Esophagus muscularis mucosa (tissue), 4 donors: ENCODE data around the gene RRBP1.

ENCODE experiments used
- EP300 ChIP-seq: sonication (generic); formaldehyde crosslinking; IDR thresholded peaks from one replicate; pipeline ENCODE4 v1.6.1; 2017; ENCODE audit warnings: antibody characterized with exemption
- POLR2A ChIP-seq: fragments of 450-650 bp; IDR thresholded peaks from one replicate; pipeline ENCODE4 v1.6.1; 2017; ENCODE audit warnings: antibody characterized with exemption, moderate library complexity, mild to moderate bottlenecking, low read depth
- POLR2AphosphoS5 ChIP-seq, 2 donors: sonication (generic); formaldehyde crosslinking; IDR thresholded peaks; one replicate each; pipeline ENCODE4 v1.6.1; 2017; ENCODE audit warnings: antibody characterized with exemption in 2 of 2
- TF ChIP-seq, protein P1 (sequence below), 3 experiments: fragments of 200-600 bp in 2 of 3; fragments of 450-650 bp in 1 of 3; sonication (generic) in 2 of 3; IDR thresholded peaks; one replicate each; pipeline ENCODE4 v1.5.1; 2017 to 2019; ENCODE audit warnings: antibody characterized with exemption in 3 of 3, mild to moderate bottlenecking in 2 of 3, moderate library complexity in 1 of 3

DNA sequence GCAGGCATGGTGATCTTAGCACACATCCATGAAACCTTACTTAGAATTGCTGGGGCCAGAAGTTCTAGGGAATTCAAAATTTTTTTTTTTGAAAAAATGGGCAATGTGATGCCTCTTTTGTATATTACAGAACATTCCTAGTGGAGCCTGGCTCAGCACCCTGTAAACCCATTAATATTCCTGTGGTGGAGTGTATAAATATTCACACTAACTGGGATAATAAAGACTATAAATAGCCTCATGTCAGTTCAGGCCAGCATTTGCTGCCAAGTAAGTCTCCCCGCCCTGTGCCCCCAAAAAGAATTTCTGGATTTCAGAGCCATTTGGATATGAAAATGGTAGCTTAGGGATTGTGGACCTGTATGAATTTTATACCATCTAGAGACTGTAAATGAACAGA, 32.6 kb upstream of the RRBP1 start:
- TF ChIP-seq POLR2AphosphoS5 (IDR thresholded peaks at IDR 0.05) (no peak), EP300 (no peak), POLR2A (no peak)
- TF ChIP-seq, protein P1, sequence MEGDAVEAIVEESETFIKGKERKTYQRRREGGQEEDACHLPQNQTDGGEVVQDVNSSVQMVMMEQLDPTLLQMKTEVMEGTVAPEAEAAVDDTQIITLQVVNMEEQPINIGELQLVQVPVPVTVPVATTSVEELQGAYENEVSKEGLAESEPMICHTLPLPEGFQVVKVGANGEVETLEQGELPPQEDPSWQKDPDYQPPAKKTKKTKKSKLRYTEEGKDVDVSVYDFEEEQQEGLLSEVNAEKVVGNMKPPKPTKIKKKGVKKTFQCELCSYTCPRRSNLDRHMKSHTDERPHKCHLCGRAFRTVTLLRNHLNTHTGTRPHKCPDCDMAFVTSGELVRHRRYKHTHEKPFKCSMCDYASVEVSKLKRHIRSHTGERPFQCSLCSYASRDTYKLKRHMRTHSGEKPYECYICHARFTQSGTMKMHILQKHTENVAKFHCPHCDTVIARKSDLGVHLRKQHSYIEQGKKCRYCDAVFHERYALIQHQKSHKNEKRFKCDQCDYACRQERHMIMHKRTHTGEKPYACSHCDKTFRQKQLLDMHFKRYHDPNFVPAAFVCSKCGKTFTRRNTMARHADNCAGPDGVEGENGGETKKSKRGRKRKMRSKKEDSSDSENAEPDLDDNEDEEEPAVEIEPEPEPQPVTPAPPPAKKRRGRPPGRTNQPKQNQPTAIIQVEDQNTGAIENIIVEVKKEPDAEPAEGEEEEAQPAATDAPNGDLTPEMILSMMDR (IDR thresholded peaks at IDR 0.05): no peak
